GM18867 (cell line): ENCODE data around the gene DGKH.

Experiments
- ATAC-seq: cut with Tn5 transposase; IDR thresholded peaks from one replicate; pipeline ENCODE4 v1.9.1; 2021; ENCODE audit warnings: mild to moderate bottlenecking, moderate library complexity; ENCODE audit not compliant: unreplicated experiment

DGKH gene

GRCh38 chr13:42039946-42040729 lies 8.3 kb upstream of the DGKH start:
- peak; percentile 74 for ATAC-seq

- ATAC-seq, result no peak
These were observed 7.8 kb upstream of the DGKH start for GRCh38 chr13:42040730-42041010.

- peak; percentile 28 for ATAC-seq
These were observed 7.3 kb upstream of the DGKH start for GRCh38 chr13:42041011-42041683.

- ATAC-seq, result no peak
These were observed 6.8 kb upstream of the DGKH start for GRCh38 chr13:42041684-42042035.

GRCh38 chr13:42043676-42044075 lies 4.8 kb upstream of the DGKH start:
- ATAC-seq, result no peak

- no peak for ATAC-seq
These were observed 2.0 kb upstream of the DGKH start for GRCh38 chr13:42046448-42046847.

- peak; percentile 1 for ATAC-seq
These were observed 697 bp upstream of the DGKH start for GRCh38 chr13:42047561-42048341.

- ATAC-seq, result peak; percentile 58
These were observed 421 bp downstream of the DGKH start for GRCh38 chr13:42048684-42049453.

GRCh38 chr13:42049454-42049813 lies 986 bp downstream of the DGKH start:
- peak; percentile 22 for ATAC-seq

GRCh38 chr13:42054798-42055499 lies 6.5 kb downstream of the DGKH start:
- ATAC-seq, result no peak

GRCh38 chr13:42055500-42056085 lies 7.1 kb downstream of the DGKH start:
- ATAC-seq, result no peak

GRCh38 chr13:42056146-42056545 lies 7.7 kb downstream of the DGKH start:
- no peak for ATAC-seq

GRCh38 chr13:42056583-42056982 lies 8.1 kb downstream of the DGKH start:
- ATAC-seq, result no peak

GRCh38 chr13:42057918-42058530 lies 9.6 kb downstream of the DGKH start:
- ATAC-seq, result no peak

GRCh38 chr13:42061943-42062342 lies 13.5 kb downstream of the DGKH start:
- no peak for ATAC-seq

- ATAC-seq, result no peak
These were observed 14.7 kb downstream of the DGKH start for GRCh38 chr13:42063105-42063504.

GRCh38 chr13:42064259-42064658 lies 15.8 kb downstream of the DGKH start:
- no peak for ATAC-seq

GRCh38 chr13:42064966-42065365 lies 16.5 kb downstream of the DGKH start:
- no peak for ATAC-seq

GRCh38 chr13:42065414-42065813 lies 17.0 kb downstream of the DGKH start:
- no peak for ATAC-seq

GRCh38 chr13:42066542-42066941 lies 18.1 kb downstream of the DGKH start:
- ATAC-seq, result no peak
